Esophagus squamous epithelium (tissue), 4 donors: Measurements from ENCODE around the gene CES2.
"Not testable (repeated sequence)": the region's sequence is repeated elsewhere in the genome, so short reads cannot be mapped to it uniquely, and the experiment has no call there.

ENCODE experiments used
- POLR2A ChIP-seq, 4 donors: fragments of 450-650 bp; IDR thresholded peaks; one replicate each; pipeline ENCODE4 v1.6.1; 2017; ENCODE audit warnings: antibody characterized with exemption in 4 of 4, mild to moderate bottlenecking in 4 of 4, moderate library complexity in 3 of 4
- TF ChIP-seq, protein P1 (sequence below), 6 experiments: fragments of 450-650 bp in 4 of 6; fragments of 200-600 bp in 2 of 6; sonication (generic) in 2 of 6; IDR thresholded peaks; one replicate each; pipeline ENCODE4 v1.5.1; 2016 to 2019; ENCODE audit warnings: antibody characterized with exemption in 6 of 6, mild to moderate bottlenecking in 4 of 6, moderate library complexity in 4 of 6

DNA sequence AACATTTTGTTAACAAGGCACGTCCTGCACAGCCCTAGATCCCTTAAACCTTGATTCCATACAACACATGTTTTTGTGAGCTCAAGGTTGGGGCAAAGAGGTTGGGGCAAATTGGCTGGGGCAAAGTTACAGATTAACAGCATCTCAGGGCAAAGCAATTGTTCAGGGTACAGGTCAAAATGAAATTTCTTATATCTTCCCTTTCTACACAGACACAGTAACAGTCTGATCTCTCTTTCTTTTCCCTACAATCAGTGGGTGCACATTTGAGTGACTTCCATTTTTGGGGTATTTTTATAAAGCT is 20.8 kb downstream of the CES2 start:
- TF ChIP-seq, protein P1, sequence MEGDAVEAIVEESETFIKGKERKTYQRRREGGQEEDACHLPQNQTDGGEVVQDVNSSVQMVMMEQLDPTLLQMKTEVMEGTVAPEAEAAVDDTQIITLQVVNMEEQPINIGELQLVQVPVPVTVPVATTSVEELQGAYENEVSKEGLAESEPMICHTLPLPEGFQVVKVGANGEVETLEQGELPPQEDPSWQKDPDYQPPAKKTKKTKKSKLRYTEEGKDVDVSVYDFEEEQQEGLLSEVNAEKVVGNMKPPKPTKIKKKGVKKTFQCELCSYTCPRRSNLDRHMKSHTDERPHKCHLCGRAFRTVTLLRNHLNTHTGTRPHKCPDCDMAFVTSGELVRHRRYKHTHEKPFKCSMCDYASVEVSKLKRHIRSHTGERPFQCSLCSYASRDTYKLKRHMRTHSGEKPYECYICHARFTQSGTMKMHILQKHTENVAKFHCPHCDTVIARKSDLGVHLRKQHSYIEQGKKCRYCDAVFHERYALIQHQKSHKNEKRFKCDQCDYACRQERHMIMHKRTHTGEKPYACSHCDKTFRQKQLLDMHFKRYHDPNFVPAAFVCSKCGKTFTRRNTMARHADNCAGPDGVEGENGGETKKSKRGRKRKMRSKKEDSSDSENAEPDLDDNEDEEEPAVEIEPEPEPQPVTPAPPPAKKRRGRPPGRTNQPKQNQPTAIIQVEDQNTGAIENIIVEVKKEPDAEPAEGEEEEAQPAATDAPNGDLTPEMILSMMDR (IDR thresholded peaks at IDR 0.05): not testable (repeated sequence)
- TF ChIP-seq POLR2A (IDR thresholded peaks at IDR 0.05): not testable (repeated sequence)
